NCI-H82 (cell line): Measurements from ENCODE around the gene FUT8.

ENCODE experiments used
- DNase-seq: peaks from one replicate; lab custom pipeline; 2025; lab: John Stamatoyannopoulos, UW

The FUT8 gene

DNA sequence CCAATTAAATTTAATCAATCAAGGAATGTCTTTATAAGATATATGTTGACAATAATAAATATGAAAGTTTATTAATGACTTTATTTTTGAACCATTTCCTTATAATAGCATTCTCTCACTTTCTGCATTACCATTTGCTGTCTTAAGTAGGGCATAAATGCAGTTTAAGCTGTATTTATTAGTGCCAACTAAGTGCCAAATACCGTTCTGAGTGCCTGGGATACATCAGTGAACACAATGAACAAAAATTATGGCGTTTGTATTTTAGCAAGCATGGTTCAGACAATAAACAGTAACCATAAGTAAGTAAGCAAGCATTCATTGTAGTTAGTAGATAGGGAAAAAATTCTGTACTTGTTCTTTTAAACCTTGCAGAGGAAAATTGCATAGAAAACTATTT lies 145.8 kb downstream of the FUT8 start:
- DNase-seq = no peak

DNA sequence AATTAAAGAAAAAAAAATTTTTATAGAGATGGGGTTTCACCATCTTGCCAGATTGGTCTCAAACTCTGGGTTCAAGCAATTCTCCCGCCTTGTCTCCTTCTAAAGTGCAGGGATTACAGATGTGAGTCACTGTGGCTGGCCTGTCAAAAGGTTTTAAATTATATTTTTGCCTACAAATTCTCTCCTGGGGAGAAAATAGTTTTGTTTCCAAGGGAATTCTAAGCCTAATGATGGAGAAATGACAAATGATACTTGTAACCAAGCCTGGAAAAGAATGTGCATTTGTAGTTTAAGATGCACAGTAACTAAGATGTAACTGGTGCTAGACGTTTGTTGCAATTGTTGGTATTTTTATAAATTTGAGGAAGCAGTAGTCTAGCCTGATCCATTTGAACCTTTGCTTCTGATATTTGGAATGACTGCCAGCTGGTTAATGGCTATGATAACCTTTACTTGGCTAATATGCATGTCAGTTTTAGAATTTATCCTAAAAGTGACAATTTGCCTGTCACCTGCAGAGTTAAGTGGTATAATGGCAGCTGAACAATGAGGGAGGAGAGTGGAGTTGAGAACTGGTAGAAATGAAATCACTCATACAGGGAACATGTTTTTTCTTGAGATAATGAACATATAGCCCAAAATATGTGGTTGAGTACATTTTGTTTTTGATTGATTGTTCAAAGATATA lies 148.0 kb downstream of the FUT8 start:
- DNase-seq = no peak

DNA sequence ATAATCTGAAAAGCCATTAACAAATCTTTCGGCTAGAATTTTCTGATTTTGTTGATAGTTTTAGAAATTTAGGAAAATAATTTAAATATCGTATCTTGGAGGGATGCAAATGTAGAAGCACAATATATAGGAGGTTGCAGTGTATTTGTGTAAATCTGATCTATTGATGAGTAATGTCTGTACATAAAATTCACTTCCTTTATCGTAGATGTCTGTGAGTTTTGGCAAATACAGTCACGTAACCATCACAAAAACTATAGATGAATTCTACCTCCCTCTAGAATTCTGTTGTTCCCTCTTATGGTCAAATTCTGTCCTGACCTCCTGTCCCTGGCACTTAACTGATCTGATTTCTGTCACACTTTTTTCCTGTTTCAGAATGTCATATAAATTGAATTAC lies 151.8 kb downstream of the FUT8 start:
- DNase-seq = no peak

DNA sequence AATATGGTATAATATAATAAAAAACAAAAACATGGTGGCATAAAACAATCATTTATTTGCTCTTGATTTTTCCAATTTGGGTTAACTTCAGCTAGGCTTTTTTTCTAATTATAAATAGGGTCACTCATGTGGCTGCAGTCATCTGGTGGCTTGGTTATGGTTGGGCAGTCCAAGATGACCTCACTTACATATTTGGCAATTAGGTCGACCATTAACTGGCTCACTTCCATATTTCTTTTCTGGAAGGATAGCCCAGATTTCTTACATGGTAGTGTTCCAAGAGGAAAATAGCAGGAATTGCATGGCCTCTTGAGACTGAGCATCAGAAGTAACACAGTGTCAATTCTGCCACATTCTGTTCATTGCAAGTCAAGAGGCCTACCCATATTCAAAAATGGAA lies 153.4 kb downstream of the FUT8 start:
- no peak for DNase-seq

DNA sequence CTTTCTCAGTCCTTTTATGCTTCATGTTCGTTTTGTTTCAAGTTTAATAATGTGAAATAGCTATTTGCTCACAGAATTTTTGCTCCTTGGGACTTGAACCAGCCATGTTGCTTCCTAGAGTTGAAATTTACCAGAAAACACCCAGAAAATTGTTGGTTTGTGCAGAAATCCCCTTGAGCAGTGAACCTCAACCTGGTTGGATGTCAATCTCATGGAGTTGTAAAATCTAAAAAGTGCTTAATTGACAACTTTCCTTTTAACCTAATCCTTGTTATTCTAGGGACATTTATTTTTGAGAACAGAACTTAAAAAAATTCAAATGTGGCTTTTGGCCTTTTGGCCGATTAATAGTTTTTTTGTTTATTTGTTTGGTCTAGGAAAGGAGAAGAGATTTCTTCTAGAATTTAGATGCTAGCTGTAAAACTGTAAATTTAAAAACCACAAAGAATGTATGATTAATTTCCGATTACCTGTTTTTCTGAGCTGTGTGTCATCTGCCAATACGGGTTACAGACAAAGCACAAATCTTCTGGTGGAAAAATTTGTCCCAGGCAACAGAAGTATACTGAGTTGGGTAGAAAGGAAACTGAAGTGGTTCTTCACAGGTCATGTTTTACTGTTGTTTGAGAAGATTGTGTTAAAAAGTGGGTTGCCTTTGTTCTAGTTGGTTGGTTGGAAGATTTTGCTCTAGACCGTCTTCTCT lies 154.4 kb downstream of the FUT8 start:
- no peak for DNase-seq

- DNase-seq = no peak
Measured at GRCh38 chr14:65574611-65575010, 162.1 kb downstream of the FUT8 start.

DNA sequence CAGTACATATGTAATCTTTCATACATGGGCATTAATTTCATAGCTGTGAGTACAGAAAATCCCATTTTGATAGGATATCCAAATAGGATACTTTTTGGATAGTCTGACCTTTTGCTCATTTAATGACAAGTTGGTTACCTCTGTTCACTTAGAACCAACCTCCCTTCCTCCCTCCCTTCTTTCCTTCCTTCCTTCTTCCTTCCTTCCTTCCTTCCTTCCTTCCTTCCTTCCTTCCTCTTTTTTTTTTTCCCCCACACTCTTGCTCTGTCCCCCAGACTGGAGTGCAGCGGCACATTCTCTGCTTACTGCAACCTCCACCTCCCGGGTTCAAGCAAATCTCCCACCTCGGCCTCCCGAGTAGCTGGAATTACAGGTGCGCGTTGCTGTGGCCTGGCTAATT lies 162.9 kb downstream of the FUT8 start:
- DNase-seq = no peak

- DNase-seq = no peak
Measured at GRCh38 chr14:65580973-65581372, 168.4 kb downstream of the FUT8 start.

DNA sequence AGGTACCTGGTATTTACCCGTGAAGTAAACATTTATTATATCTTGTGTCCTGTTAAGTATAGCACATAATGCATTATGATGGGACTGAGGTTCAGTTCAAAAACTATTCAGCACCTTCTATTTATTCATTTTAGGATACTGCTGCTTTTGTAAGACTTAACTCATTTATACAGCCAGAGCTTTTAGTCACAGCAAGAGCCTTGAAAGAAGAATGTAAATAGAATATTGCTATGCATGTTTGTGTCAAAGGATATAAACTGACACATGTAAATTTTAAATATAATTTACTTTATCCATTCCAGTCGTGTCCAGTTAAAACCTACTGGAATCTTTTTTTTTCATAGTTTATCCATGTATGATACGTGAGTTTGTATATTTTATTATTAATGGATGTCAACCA lies 168.8 kb downstream of the FUT8 start:
- no peak for DNase-seq

DNA sequence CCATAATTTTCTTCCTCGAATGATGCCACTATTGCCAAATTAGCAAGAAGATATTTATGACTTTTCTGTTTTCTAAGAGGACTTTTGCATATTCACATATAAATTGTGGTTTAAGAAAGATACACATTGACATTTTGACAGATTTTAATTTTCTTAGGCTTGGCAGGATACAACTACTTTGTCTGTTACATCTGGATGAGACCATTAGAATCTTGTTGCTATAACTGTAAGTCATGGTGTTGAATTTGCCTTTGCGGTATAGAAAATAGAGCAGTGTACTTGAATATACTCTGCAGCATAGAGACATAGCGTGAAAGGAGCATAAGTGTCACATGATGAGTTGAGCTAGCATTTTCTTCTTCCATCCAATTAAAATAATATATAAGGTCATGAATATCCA lies 169.3 kb downstream of the FUT8 start:
- DNase-seq = no peak

- no peak for DNase-seq
Measured at GRCh38 chr14:65585216-65585615, 172.7 kb downstream of the FUT8 start.

GRCh38 chr14:65588426-65589140 lies 176.1 kb downstream of the FUT8 start:
- no peak for DNase-seq

DNA sequence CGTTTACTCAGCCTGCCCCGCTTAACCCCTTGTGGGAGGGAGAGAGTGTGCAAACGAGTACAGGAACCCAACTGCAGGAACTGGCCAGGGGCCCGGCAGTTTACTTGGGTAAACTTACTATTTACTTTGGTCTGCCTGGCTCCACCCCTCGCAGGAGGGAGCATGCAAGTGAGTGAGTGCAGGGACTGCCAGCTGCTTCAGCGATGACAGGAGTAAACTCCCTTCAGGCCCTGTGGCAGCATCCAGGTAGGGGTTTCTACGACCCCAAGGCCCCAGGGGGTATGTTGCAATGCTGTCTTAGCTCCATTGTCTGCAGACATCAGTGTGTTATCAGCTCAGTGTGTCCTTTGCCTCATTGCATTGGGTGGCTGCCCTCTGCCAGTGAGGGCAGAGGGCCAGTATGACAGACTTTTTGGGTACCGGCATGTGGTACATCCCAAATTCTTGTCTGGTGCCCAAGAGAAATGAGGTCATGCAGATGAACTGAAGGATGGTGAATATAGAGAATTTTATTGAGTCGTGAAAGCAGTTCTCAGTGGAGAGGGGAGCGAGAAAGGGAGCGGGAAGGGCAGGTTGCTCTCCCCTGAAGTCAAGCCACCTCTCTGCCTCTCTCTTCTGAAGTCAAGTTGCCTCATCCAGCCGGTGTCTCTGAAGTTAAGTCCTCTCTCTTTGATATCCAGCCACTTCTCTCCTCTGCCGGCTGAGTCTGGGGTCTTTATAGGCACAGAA lies 181.8 kb downstream of the FUT8 start:
- no peak for DNase-seq

- DNase-seq = no peak
Measured at GRCh38 chr14:65594882-65595237, 182.3 kb downstream of the FUT8 start.

DNA sequence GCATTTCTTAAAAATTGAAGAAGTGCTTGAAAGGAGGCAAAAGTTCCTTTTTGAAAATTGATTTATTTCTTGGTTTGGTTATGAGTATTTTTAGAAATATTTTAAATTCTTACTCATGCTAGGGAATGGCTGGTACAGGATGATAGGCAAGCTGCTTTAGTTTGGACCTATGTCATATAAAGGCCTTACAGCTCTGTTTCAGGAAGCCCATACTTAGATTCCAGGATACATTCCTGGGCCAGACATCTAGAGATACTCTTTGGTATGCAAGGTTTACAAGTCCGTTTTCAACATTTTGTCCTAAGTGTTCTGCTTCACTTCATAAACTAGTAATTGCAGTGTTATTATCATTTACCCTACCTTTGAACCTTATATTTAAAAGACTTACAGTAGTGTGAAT lies 186.8 kb downstream of the FUT8 start:
- no peak for DNase-seq

DNA sequence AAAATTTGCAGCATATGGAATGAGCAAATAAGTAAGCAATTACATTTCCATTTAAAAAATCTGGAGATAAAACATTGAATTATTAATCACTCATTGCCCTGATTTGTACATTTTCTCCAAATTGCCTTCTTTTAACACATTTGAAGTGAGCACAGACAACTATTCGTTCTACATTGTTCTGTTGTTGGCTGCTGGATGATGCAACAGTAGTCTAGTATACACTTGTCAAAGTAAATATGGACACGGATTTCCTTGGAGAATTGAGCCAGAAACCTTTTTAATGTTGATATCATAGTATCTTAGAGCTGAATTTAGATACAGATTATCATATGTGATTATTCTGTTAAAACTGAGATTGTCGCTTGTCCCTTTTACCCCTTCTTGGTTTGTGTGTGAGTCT lies 188.2 kb downstream of the FUT8 start:
- DNase-seq = no peak

- no peak for DNase-seq
Measured at GRCh38 chr14:65604535-65604934, 192.0 kb downstream of the FUT8 start.

DNA sequence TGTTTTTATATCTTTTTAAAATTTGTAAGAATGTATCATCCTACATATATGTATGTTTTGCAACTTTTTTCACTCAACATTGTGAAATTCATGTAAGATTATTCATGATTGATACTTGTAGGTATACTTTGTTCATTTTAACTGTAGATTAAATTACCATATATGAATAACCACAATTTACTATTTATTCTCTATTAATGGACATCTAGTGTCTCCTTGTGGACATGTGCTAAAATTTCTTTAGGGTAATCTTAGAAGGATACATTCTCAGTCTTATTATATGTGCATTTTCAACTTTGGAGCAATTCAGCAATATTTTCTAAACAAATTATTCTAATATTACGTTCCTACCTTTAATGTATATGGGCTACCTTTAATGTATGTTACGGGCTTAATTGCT lies 192.4 kb downstream of the FUT8 start:
- no peak for DNase-seq

DNA sequence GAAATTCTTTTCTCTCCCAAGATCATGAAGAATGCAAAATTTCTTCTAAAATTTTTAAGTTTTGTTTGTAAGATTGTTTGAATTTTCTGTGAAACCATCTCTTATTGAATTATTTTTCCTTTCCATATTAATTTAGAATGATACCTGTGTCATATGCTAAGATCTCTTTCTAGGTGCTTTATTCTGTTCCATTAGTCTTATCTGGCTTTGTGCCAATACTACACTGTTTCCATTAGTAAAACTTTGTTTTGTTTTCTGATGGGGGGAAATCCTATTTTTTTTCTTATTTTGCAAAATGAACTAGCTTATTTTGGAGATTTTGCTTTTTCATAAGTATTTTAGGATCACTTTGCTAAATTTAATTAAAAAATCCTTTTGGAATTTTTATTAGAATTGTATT lies 193.9 kb downstream of the FUT8 start:
- peak; percentile 10 for DNase-seq

- DNase-seq = no peak
Measured at GRCh38 chr14:65613131-65613650, 200.7 kb downstream of the FUT8 start.

GRCh38 chr14:65618996-65619395 lies 206.5 kb downstream of the FUT8 start:
- no peak for DNase-seq

DNA sequence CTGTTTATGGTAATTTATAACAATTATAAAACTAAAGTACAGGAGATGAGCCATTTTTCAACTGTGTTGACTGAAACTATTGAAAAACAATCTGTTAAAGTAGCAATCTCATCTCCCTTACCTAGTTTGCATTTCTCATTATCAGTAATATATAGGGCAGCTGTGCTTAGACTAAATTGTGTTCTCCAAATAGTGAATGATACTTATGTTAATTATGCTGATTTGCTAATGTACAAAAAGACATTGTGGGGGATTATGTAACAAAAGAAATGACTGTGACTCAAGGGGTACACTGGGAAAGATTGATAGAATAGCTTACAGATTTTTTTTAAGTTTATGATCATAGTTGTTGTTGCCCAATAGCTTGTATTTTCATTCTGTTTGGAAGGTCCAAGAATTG lies 207.7 kb downstream of the FUT8 start:
- DNase-seq = no peak

DNA sequence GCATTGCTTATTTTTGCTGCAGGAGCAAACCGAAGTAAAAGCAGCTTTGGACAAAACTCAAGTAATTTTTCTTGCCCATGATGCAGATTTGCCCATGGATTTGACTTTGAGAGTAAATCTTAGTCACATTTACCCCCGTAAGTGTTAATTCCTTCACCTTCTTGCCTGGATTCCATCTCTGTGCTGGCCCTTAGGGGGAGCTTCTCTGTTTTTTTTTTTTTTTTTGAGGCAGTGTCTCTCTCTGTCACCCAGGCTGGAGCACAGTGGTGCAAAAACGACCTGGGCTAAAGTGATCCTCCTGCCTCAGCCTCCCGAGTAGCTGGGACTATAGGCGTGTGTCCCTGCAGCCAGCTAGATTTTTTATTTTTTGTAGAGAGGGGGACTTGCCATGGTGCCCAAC lies 210.2 kb downstream of the FUT8 start:
- no peak for DNase-seq
